HCT116 (cell line): Measurements from ENCODE around the gene ZNF784. TPM values are rescaled to one million over a fixed set of nuclear protein-coding genes. Genes with fewer than 3 reads are reported as not detected.

Experiments used
- ATAC-seq: fragments of 200-7000 bp; cut with Tn5 transposase; 2 replicates; pipeline ENCODE4 v1.9.1; 2020; ENCODE audit warnings: mild to moderate bottlenecking, moderate library complexity
- BruUV-seq: library from RNA; stranded (reverse); fragments of 400-500 nt; replicated peaks from 2 replicates; lab custom pipeline; 2021; lab: Mats Ljungman, UMichigan
- CTCF ChIA-PET: fragments of 300-600 bp; sonication (Branson Sonifier 250); formaldehyde crosslinking; loops from one replicate; lab custom pipeline; 2021; ENCODE audit warnings: antibody characterized with exemption; lab: Charles Lee
- POLR2A ChIA-PET: fragments of 300-600, 350-600 bp; sonication (Branson Sonifier 250); formaldehyde crosslinking; loops from one replicate; lab custom pipeline; 2021; ENCODE audit warnings: antibody characterized with exemption; lab: Charles Lee
- RAD21 ChIA-PET, 2 experiments: fragments of 300-600 bp; sonication (Branson Sonifier 250); formaldehyde crosslinking; loops; one replicate each; lab custom pipeline; 2023; ENCODE audit warnings: low total read pairs in 2 of 2; ENCODE audit not compliant: uncharacterized antibody in 2 of 2, unreplicated experiment in 2 of 2, low non-redundant PET in 1 of 2; lab: Charles Lee
- DNase-seq: peaks from one replicate; pipeline ENCODE4 v3.0.0-alpha.2; 2010; ENCODE audit warnings: low read depth, low spot score
- H2AFZ ChIP-seq: fragments of 200-600 bp; shearing (Covaris generic), sonication (generic); 2 replicates; pipeline ENCODE4 v1.6.1; 2017; ENCODE audit warnings: low read depth, mixed run types, mixed read lengths, antibody characterized with exemption, low read length; ENCODE audit not compliant: poor library complexity, severe bottlenecking
- H3K27ac ChIP-seq: 2 replicates; pipeline ENCODE4 v1.5.1; 2012; ENCODE audit warnings: low read depth, low read length
- H3K27me3 ChIP-seq: fragments of 200-600 bp; sonication (generic); 2 replicates; pipeline ENCODE4 v1.6.1; 2016; ENCODE audit warnings: mixed run types, low read length, mixed read lengths; ENCODE audit not compliant: insufficient read depth
- H3K36me3 ChIP-seq, 2 experiments: fragments of 200-500 bp in 1 of 2; fragments of 200-600 bp in 1 of 2; sonication (Bioruptor generic) in 1 of 2; sonication (generic) in 1 of 2; 2 replicates each; pipeline versions ENCODE4 v1.5.1 to v1.6.1; 2014 to 2016; ENCODE audit warnings: low read length in 2 of 2, inconsistent platforms in 1 of 2, mixed read lengths in 1 of 2, mixed run types in 1 of 2; ENCODE audit not compliant: insufficient read depth in 2 of 2, control insufficient read depth in 1 of 2
- H3K4me1 ChIP-seq, 2 experiments: fragments of 200-600 bp in 1 of 2; sonication (generic) in 1 of 2; 2 replicates each; pipeline versions ENCODE4 v1.5.1 to v1.6.1; 2012 to 2017; ENCODE audit warnings: low read length in 2 of 2, inconsistent platforms in 1 of 2, mild to moderate bottlenecking in 1 of 2, mixed read lengths in 1 of 2, mixed run types in 1 of 2, moderate library complexity in 1 of 2; ENCODE audit not compliant: insufficient read depth in 2 of 2, control insufficient read depth in 1 of 2
- H3K4me2 ChIP-seq: fragments of 200-600 bp; sonication (generic); 2 replicates; pipeline ENCODE4 v1.6.1; 2017; ENCODE audit warnings: mixed run types, low read length, mixed read lengths
- H3K4me3 ChIP-seq, 2 experiments: fragments of 200-600 bp in 1 of 2; sonication (generic) in 1 of 2; replicated peaks in 1 of 2; 2 replicates each; pipeline ENCODE4 v1.5.1; 2011 to 2016; ENCODE audit warnings: low read length in 2 of 2, control low read depth in 1 of 2, low read depth in 1 of 2, mild to moderate bottlenecking in 1 of 2, mixed read lengths in 1 of 2, mixed run types in 1 of 2
- H3K79me2 ChIP-seq: fragments of 200-600 bp; sonication (generic); 2 replicates; pipeline ENCODE4 v1.6.1; 2017; ENCODE audit warnings: mild to moderate bottlenecking, mixed run types, low read length, moderate library complexity, mixed read lengths; ENCODE audit not compliant: insufficient read depth
- H3K9ac ChIP-seq: fragments of 200-600 bp; sonication (generic); 2 replicates; pipeline ENCODE4 v1.6.1; 2016; ENCODE audit warnings: low read length, mixed read lengths
- H3K9me2 ChIP-seq: fragments of 200-600 bp; sonication (generic), shearing (Covaris generic); 2 replicates; pipeline ENCODE4 v1.6.1; 2017; ENCODE audit warnings: mixed run types, mild to moderate bottlenecking, moderate library complexity; ENCODE audit not compliant: insufficient read depth
- H3K9me3 ChIP-seq, 2 experiments: fragments of 200-500 bp in 1 of 2; fragments of 200-600 bp in 1 of 2; sonication (Bioruptor generic) in 1 of 2; sonication (generic) in 1 of 2; 2 replicates each; pipeline ENCODE4 v1.6.1; 2014 to 2017; ENCODE audit warnings: low read length in 2 of 2, mixed read lengths in 2 of 2, inconsistent platforms in 1 of 2, low read depth in 1 of 2, mild to moderate bottlenecking in 1 of 2, mixed run types in 1 of 2, moderate library complexity in 1 of 2; ENCODE audit not compliant: control insufficient read depth in 1 of 2, insufficient read depth in 1 of 2
- H4K20me1 ChIP-seq: fragments of 200-600 bp; sonication (generic), shearing (Covaris generic); 2 replicates; pipeline ENCODE4 v1.6.1; 2017; ENCODE audit warnings: mixed run types, mild to moderate bottlenecking, moderate library complexity; ENCODE audit not compliant: insufficient read depth
- ATF3 ChIP-seq: IDR thresholded peaks from 2 replicates; pipeline ENCODE4 v1.6.1; 2012
- CBX3 ChIP-seq: IDR thresholded peaks from 2 replicates; pipeline ENCODE4 v1.6.1; 2012; ENCODE audit warnings: low read depth
- CEBPB ChIP-seq: IDR thresholded peaks from 2 replicates; pipeline ENCODE4 v1.6.1; 2012; ENCODE audit warnings: low read depth
- CTCF ChIP-seq, 3 experiments: fragments of 200-600 bp in 1 of 3; sonication (generic) in 1 of 3; IDR thresholded peaks in 2 of 3; conservative IDR thresholded peaks in 1 of 3; 2 replicates each; pipeline ENCODE4 v1.5.1; 2012 to 2017; ENCODE audit warnings: low read depth in 2 of 3, low read length in 2 of 3, antibody characterized with exemption in 1 of 3, borderline replicate concordance in 1 of 3, control low read depth in 1 of 3, mild to moderate bottlenecking in 1 of 3, mixed read lengths in 1 of 3, mixed run types in 1 of 3, moderate library complexity in 1 of 3; ENCODE audit not compliant: insufficient read depth in 1 of 3
- EGR1 ChIP-seq: IDR thresholded peaks from 2 replicates; pipeline ENCODE4 v1.6.1; 2012; ENCODE audit warnings: low read depth
- ELF1 ChIP-seq: IDR thresholded peaks from 2 replicates; pipeline ENCODE4 v1.6.1; 2012; ENCODE audit warnings: low read depth, borderline replicate concordance
- EZH2phosphoT487 ChIP-seq: fragments of 200-600 bp; IDR thresholded peaks from 2 replicates; pipeline ENCODE4 v1.6.1; 2018; ENCODE audit warnings: antibody characterized with exemption, borderline replicate concordance
- FOSL1 ChIP-seq: IDR thresholded peaks from 2 replicates; pipeline ENCODE4 v1.6.1; 2012; ENCODE audit warnings: low read depth
- JUND ChIP-seq: IDR thresholded peaks from 2 replicates; pipeline ENCODE4 v1.6.1; 2012
- MAX ChIP-seq: IDR thresholded peaks from 2 replicates; pipeline ENCODE4 v1.6.1; 2012
- POLR2A ChIP-seq: IDR thresholded peaks from 2 replicates; pipeline ENCODE4 v1.7.0; 2011; ENCODE audit warnings: borderline replicate concordance; ENCODE audit not compliant: insufficient read depth, insufficient read length; ENCODE audit errors: extremely low read depth
- POLR2AphosphoS5 ChIP-seq: IDR thresholded peaks from 2 replicates; pipeline ENCODE4 v1.6.1; 2011; ENCODE audit warnings: mild to moderate bottlenecking, low read depth, low read length, moderate library complexity
- SIN3A ChIP-seq: IDR thresholded peaks from 2 replicates; pipeline ENCODE4 v1.6.1; 2012; ENCODE audit warnings: low read depth
- SP1 ChIP-seq: IDR thresholded peaks from 2 replicates; pipeline ENCODE4 v1.6.1; 2012; ENCODE audit warnings: low read depth
- SRF ChIP-seq: IDR thresholded peaks from 2 replicates; pipeline ENCODE4 v1.6.1; 2012; ENCODE audit warnings: low read depth
- TCF7L2 ChIP-seq: IDR thresholded peaks from 2 replicates; pipeline ENCODE4 v1.7.0; 2011; ENCODE audit warnings: borderline replicate concordance, inconsistent platforms; ENCODE audit not compliant: insufficient read depth, insufficient read length; ENCODE audit errors: extremely low read depth
- YY1 ChIP-seq: IDR thresholded peaks from 2 replicates; pipeline ENCODE4 v1.6.1; 2011; ENCODE audit warnings: low read length, low read depth, moderate library complexity, mild to moderate bottlenecking; ENCODE audit not compliant: insufficient replicate concordance; ENCODE audit errors: extremely low read depth
- ZBTB33 ChIP-seq: IDR thresholded peaks from 2 replicates; pipeline ENCODE4 v1.6.1; 2011; ENCODE audit warnings: mild to moderate bottlenecking, low read length, moderate library complexity; ENCODE audit not compliant: insufficient replicate concordance; ENCODE audit errors: extremely low read depth
- ZFX ChIP-seq: fragments of 450-650 bp; IDR thresholded peaks from 2 replicates; pipeline ENCODE4 v1.6.1; 2017
- intact Hi-C: fragments of 100-400 bp; cut with micrococcal nuclease; formaldehyde crosslinking; loops from 2 replicates; pipeline ENCODE4 v1.10.0; 2022
- total RNA-seq: library from RNA; stranded (reverse); gene quantifications from one replicate; pipeline ENCODE4 v1.2.1, GENCODE V29; 2021; ENCODE audit not compliant: unreplicated experiment

ZNF784 gene
- total RNA-seq, 1 experiment from 2014 or later, result 5.3 TPM

GRCh38 chr19:55605637-55606470 is 18.5 kb downstream of the ZNF784 start, which contains the start of gene ZNF865:
ZNF865 (plus strand) TSS chr19:55605647; CDS start chr19:55613619, 7,972 bp downstream.
- Histone ChIP-seq H3K27ac (peak within 1 kb of the TSS; percentile 98), H3K79me2 (peaks cover 46% of the 10 kb centered on the region), H3K9ac (peak within 1 kb of the TSS; percentile 92), H2AFZ (no peak within 1 kb of the TSS), H3K9me3 (no peaks in the 10 kb centered on the region), H3K27me3 (no peaks in the 10 kb centered on the region), H3K4me1 (peaks cover 26 to 41% of the 10 kb centered on the region in 2 experiments), H3K36me3 (peaks cover 5 to 21% of the 10 kb centered on the region in 2 experiments; a peak in 2 of 4 replicates), H3K4me2 (peak within 1 kb of the TSS; percentile 86), H3K9me2 (no peaks in the 10 kb centered on the region), H4K20me1 (no peaks in the 10 kb centered on the region), H3K4me3 (peak within 1 kb of the TSS; percentile 89 to 93)
- ChIA-PET CTCF (interaction anchor here (0.8 to 1.9 kb wide), 17 partner anchors 12 to 932 kb away, joined by 3 to 12 read pairs (median 4); partner anchors contain the start of genes U2AF2 and ZNF784), RAD21 (interaction anchor here in 1 of 2 experiments (1.0 kb wide), 1 partner anchor 88 kb away, joined by 4 read pairs; no protein-coding TSS in a partner anchor), POLR2A (interaction anchor here (0.8 to 1.6 kb wide), 6 partner anchors 14 to 198 kb away, joined by 3 to 10 read pairs (median 4); partner anchors contain the start of genes UBE2S, ZNF628 and ZNF784)
- DNase-seq (peak; percentile 69), ATAC-seq (peak; percentile 62)
- intact Hi-C loops, result loop anchor here (1.0 kb wide), 1 partner anchor 89 kb away; no protein-coding TSS in a partner anchor
- no TSS peak for BruUV-seq
- TF ChIP-seq CTCF (IDR thresholded peaks at IDR 0.05 in 2 of 3, conservative IDR thresholded peaks at IDR 0.05 in 1 of 3; ENCODE audit: borderline replicate concordance in 1 of 3, insufficient read depth in 1 of 3, low read depth in 2 of 3, low read length in 2 of 3) (peak in 2 of 3 experiments; percentile 76 to 77; a peak in 5 of 6 replicates), CEBPB (no peak), POLR2AphosphoS5 (no peak; the same call in none of the 2 replicates), ELF1 (no peak), ZBTB33 (no peak), POLR2A (no peak), SP1 (no peak), ATF3 (no peak), CBX3 (no peak), MAX (no peak), SIN3A (no peak), YY1 (no peak), TCF7L2 (no peak), SRF (no peak), EGR1 (no peak), ZFX (peak; percentile 41; the same call in 1 of the 2 replicates), JUND (no peak), FOSL1 (no peak), EZH2phosphoT487 (no peak)
